ENCODE data around the gene SLC39A9.

- no peak for TF ChIP-seq TAF1 (conservative IDR thresholded peaks at IDR 0.05)
- no peak for TF ChIP-seq CTCF (IDR thresholded peaks at IDR 0.05; ENCODE audit: low read depth, low read length, missing input control)
- TF ChIP-seq REST (IDR thresholded peaks at IDR 0.05): no peak
- TF ChIP-seq FOXA2 (IDR thresholded peaks at IDR 0.05): no peak
- TF ChIP-seq RAD21 (IDR thresholded peaks at IDR 0.05): no peak
- TF ChIP-seq HNF4G (IDR thresholded peaks at IDR 0.05): no peak
- TF ChIP-seq ZBTB33 (IDR thresholded peaks at IDR 0.05): no peak
- no peak for TF ChIP-seq SP1 (IDR thresholded peaks at IDR 0.05)
Measured at GRCh38 chr14:69399750-69400149, 1.3 kb downstream of the SLC39A9 start.

Data from liver (tissue), 3 donors.